ENCODE data around the gene C1orf52. TPM values are rescaled to one million over a fixed set of nuclear protein-coding genes. Genes with fewer than 3 reads are reported as not detected.

C1orf52 gene
- total RNA-seq, 1 donor from 2014 or later: 13.0 TPM

GRCh38 chr1:85225624-85226380, 33.7 kb downstream of the C1orf52 start:
- DNase-seq (ENCODE audit: extremely low spot score in 2 of 2): no peak
- Histone ChIP-seq H3K27me3 (no peaks in the 10 kb centered on the region), H3K27ac (no peak overlapping the region), H3K9me3 (no peaks in the 10 kb centered on the region), H3K36me3 (no peaks in the 10 kb centered on the region), H3K4me3 (no peak overlapping the region), H3K4me1 (peaks cover 11% of the 10 kb centered on the region)
- TF ChIP-seq POLR2A (IDR thresholded peaks at IDR 0.05) (no peak), CTCF (IDR thresholded peaks at IDR 0.05) (no peak), POLR2AphosphoS5 (IDR thresholded peaks at IDR 0.05; ENCODE audit: insufficient read depth in 1 of 2, low read depth in 1 of 2) (no peak)
- intact Hi-C loops (cut with DNase I): no loop called here

- Histone ChIP-seq H3K36me3 (no peaks in the 10 kb centered on the region), H3K27ac (no peak overlapping the region), H3K4me1 (peaks cover 11% of the 10 kb centered on the region), H3K4me3 (no peak overlapping the region), H3K27me3 (no peaks in the 10 kb centered on the region), H3K9me3 (no peaks in the 10 kb centered on the region)
- no peak for DNase-seq (ENCODE audit: extremely low spot score in 2 of 2)
- intact Hi-C loops (cut with DNase I): no loop called here
- TF ChIP-seq POLR2AphosphoS5 (IDR thresholded peaks at IDR 0.05; ENCODE audit: insufficient read depth in 1 of 2, low read depth in 1 of 2) (no peak), POLR2A (IDR thresholded peaks at IDR 0.05) (no peak), CTCF (IDR thresholded peaks at IDR 0.05) (no peak)
Measured at GRCh38 chr1:85224734-85225623, 34.5 kb downstream of the C1orf52 start.

GRCh38 chr1:85224295-85224694, 35.2 kb downstream of the C1orf52 start:
- Histone ChIP-seq H3K4me1 (peaks cover 11% of the 10 kb centered on the region), H3K27me3 (no peaks in the 10 kb centered on the region), H3K27ac (no peak overlapping the region), H3K4me3 (no peak overlapping the region), H3K36me3 (no peaks in the 10 kb centered on the region), H3K9me3 (no peaks in the 10 kb centered on the region)
- intact Hi-C loops (cut with DNase I): no loop called here
- DNase-seq (ENCODE audit: extremely low spot score in 2 of 2): no peak
- TF ChIP-seq POLR2AphosphoS5 (IDR thresholded peaks at IDR 0.05; ENCODE audit: insufficient read depth in 1 of 2, low read depth in 1 of 2): no peak
- no peak for TF ChIP-seq CTCF (IDR thresholded peaks at IDR 0.05)
- TF ChIP-seq POLR2A (IDR thresholded peaks at IDR 0.05): no peak

- TF ChIP-seq POLR2A (IDR thresholded peaks at IDR 0.05): no peak
- TF ChIP-seq CTCF (IDR thresholded peaks at IDR 0.05): no peak
- TF ChIP-seq POLR2AphosphoS5 (IDR thresholded peaks at IDR 0.05; ENCODE audit: insufficient read depth in 1 of 2, low read depth in 1 of 2): no peak
- Histone ChIP-seq H3K27me3 (no peaks in the 10 kb centered on the region), H3K27ac (no peak overlapping the region), H3K4me1 (peaks cover 11% of the 10 kb centered on the region), H3K36me3 (no peaks in the 10 kb centered on the region), H3K9me3 (no peaks in the 10 kb centered on the region), H3K4me3 (no peak overlapping the region)
- intact Hi-C loops (cut with DNase I): no loop called here
- no peak for DNase-seq (ENCODE audit: extremely low spot score in 2 of 2)
Measured at GRCh38 chr1:85223334-85223733, 36.1 kb downstream of the C1orf52 start.
